ENCODE measurements around the gene HPX.
A peak's percentile ranks its signal among the peaks of the same experiment; 100 is the strongest.

HPX gene

DNA sequence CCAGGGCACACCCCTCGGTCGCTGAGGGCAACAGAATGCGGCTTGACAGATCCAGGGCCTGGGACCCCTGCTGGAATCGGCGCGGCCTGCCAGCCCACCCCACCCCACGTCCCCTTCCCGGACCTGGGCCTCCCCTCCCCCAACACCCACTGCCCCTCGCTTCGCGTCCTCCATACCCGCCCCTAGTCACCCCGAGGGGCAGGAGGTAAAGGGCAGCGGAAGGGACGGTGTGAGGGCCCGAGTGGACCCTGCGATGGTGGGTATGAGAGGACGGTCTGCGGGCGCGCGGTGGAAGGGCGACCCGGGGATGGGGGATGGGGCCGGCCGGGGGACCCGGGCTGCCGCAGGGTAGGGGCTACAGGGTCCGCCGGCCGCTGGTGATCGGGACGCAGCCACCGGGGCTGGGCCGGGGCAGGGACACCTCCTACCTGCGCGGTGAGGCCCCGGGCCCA is 22.2 kb downstream of the HPX start:
- no peak for DNase-seq (ENCODE audit: extremely low read depth in 1 of 2, low read depth in 1 of 2)

DNA sequence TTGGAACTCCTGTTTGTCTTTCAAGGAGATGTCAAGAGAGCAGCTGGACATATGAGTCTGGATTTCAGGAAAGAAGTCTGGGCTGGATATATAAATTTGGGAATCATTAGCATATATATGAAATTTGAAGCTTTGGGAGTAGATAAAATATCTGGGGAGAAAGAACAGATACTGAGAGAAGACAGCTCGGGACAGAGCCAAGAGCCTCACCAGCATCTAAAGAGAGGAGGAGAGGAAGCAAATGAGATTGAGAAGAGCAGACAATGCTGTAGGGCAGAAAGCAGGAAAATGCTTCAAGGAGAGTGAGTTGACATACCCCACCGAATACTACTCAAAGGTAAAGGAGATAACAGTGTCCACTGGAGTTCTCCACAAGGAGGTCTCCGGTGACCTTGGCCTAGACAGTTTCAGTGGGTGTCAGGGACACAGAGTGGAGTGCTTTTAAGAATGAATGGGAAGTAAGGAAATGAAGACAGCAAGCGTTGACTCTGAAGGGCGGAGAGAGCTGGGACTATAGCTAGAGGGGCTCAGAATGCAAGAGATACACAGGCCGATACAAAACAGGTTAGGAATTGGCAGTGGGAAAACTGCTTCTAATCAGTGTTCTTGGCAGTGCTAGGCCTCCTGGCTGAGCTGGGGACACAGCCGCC is 22.8 kb downstream of the HPX start:
- no peak for DNase-seq (ENCODE audit: extremely low read depth in 1 of 2, low read depth in 1 of 2)

GRCh38 chr11:6415797-6416196 is 25.0 kb downstream of the HPX start:
- no peak for DNase-seq (ENCODE audit: extremely low read depth in 1 of 2, low read depth in 1 of 2)

- DNase-seq (ENCODE audit: extremely low read depth in 1 of 2, low read depth in 1 of 2) = no peak
These were observed 25.9 kb downstream of the HPX start for GRCh38 chr11:6414874-6415328.

DNA sequence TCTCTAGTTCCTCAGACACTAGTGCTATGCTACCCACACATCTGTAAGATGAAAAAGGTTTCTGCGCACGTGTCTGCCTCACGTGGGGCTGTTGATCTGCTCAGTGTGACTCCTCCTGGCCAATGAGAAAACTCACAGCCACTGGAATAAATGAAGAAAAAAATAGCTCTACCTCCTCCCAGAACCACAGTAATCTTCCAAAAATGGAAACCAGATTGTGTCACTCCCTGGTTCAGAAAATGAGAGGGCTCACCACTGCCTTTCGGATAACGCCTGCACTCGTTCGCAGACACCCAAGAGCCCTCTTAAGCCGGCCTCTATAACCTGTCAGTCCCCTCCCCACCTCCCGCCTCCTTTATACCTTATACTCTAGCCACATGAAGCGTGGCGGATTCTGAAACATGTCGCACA is 27.0 kb downstream of the HPX start:
- no peak for DNase-seq (ENCODE audit: extremely low read depth in 1 of 2, low read depth in 1 of 2)

GRCh38 chr11:6411594-6412031 is 29.2 kb downstream of the HPX start:
- DNase-seq (ENCODE audit: extremely low read depth in 1 of 2, low read depth in 1 of 2) = no peak

DNA sequence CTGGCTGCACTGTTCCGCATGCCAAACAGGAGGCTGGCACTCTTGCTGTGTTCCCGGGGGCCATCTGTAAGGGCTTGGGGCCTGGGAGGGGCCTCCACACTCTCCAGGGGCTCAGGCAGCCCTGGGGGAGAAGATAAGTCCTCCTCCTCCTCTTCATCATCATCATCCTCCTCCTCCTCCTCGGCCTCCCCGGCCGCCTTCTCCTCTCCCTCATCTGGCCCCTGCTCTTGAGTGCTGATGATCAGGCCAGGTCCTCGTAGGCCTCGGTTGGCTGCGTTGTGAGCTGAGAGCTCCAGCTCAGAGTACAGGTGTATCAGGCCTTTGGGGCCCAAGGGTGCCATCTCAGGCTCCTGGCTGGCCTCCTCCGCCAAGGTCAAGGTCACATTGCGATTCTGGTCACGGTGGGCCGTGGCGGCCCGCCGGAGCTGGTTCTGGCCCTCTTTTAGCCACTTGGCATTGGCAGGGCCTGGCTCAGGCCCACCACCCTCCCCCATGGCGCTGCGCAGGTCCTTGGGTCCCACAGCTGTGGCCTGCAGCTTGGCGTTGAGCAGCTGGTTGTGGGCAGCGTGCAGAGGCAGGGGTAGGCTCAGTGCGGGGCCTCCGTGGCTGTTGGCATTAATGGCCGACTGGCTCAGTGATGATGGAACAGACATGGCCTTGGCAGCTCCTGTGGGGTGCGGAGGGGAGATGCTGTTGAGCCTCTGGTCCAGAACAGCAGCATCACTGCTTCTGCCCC is 29.9 kb downstream of the HPX start:
- no peak for DNase-seq (ENCODE audit: extremely low read depth in 1 of 2, low read depth in 1 of 2)

DNA sequence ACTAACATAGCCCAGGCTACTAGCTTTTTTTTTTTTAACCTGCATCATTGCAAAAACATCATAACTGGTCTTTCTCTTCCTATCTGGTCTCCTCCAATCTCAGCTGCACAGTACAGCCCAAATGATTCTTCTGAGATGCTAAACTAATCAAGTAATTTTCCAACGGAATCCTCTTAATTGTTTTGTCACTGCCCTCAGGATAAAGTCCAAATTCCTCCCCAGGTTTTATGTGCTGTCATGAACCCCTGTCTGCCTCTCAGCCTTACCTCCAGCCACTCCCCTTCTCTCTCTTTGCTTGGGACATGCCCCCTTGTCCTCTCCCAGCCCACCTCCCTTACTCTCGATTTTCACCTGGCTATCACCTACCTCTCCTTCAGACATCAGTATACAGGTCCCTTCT is 34.4 kb downstream of the HPX start:
- no peak for DNase-seq (ENCODE audit: extremely low read depth in 1 of 2, low read depth in 1 of 2)

- DNase-seq (ENCODE audit: extremely low read depth in 1 of 2, low read depth in 1 of 2) = no peak
These were observed 34.9 kb downstream of the HPX start for GRCh38 chr11:6405846-6406245.

DNA sequence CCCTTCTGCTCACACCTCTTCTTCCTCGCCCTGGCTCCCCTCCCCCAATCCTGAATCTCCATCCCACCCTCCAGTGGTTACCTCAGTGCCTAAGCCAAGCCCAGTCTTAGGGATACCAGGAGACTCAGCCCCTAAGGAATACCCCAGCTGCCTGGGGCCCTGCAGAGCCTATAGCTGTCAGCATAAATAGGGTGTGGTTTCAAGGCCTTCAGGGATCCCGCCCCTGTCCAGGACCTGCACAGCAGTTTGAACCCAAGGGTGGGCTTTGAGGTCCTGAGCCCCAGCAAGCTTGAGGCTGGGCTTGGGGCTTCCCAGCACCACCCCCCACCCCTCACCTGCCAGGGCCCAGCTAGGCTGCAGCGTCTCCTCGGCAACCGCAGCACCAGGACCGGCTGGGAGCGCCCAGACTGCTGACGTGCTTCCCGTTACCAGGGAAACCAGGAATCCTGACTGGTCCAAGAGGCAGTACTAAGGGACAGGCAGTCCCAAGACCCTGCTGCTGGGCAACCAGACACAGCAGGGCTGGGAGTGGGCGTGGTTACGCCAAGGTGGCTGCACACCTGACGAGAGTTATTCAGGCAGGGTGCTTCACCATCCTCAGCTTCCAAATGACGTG is 35.6 kb downstream of the HPX start:
- DNase-seq (ENCODE audit: extremely low read depth in 1 of 2, low read depth in 1 of 2) = no peak

GRCh38 chr11:6404342-6405051 is 36.3 kb downstream of the HPX start:
- no peak for DNase-seq (ENCODE audit: extremely low read depth in 1 of 2, low read depth in 1 of 2)

DNA sequence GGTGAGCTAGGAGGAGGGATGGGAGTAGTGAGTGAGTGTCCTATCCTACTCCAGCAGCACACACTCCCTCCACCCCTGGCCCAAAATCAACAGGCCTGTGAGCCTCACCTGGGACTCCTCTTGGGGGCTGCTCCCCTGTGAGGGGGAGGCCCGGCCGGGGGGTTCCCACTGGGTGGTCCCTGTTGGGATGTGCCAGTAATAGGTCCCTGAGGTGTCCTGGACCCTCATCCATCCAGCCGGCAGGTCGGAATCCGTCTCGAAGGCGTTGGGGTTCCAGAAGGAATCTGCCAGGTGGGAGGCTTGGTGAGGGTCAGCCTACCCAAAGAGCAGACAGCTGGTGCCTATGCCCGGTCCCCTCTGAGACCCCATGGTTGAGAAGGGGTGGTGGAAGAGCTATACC is 37.2 kb downstream of the HPX start:
- DNase-seq (ENCODE audit: extremely low read depth in 1 of 2, low read depth in 1 of 2) = no peak

DNA sequence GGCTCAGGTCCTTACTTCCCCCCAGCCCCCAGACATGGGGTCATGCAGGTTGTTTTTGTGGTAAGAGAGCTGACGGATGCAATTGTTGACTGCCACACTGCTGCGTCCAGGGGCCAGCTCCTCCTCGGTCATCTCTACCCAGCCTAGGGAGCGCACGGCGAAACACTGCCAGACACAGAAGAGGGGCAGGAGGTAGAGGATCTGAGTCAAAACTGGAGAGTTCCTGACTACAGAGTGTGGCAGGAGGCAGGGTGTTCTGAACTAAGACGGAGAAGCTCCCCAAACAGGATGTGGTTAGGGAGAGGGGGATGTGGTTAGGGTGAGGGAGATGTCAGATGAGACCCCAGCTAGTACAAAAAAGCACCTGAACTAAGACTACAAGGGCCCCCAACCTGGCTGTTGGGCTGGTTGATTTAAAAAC is 38.2 kb downstream of the HPX start:
- DNase-seq (ENCODE audit: extremely low read depth in 1 of 2, low read depth in 1 of 2) = peak; percentile 39 to 50

DNA sequence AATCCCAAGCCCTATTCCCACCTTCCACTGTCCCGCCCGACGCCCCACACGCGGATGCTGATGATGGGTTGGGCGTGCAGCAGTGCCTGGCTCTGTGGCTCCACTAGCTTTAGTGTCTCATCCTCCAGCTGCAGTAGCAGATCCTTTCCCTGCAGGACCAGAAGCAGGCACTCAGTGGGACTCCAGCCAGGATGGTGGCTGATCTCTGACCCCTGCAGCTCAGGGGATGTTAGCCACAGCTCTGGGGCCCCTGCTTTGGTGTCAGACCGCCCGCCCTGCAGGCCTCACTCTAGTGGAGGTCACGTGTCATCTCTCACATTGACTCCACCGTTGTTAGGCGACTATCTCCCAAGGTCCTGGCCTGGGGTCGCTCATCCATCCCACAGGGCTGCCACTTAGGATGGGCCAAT is 38.7 kb downstream of the HPX start:
- no peak for DNase-seq (ENCODE audit: extremely low read depth in 1 of 2, low read depth in 1 of 2)

- no peak for DNase-seq (ENCODE audit: extremely low read depth in 1 of 2, low read depth in 1 of 2)
These were observed 39.3 kb downstream of the HPX start for GRCh38 chr11:6401464-6401863.

DNA sequence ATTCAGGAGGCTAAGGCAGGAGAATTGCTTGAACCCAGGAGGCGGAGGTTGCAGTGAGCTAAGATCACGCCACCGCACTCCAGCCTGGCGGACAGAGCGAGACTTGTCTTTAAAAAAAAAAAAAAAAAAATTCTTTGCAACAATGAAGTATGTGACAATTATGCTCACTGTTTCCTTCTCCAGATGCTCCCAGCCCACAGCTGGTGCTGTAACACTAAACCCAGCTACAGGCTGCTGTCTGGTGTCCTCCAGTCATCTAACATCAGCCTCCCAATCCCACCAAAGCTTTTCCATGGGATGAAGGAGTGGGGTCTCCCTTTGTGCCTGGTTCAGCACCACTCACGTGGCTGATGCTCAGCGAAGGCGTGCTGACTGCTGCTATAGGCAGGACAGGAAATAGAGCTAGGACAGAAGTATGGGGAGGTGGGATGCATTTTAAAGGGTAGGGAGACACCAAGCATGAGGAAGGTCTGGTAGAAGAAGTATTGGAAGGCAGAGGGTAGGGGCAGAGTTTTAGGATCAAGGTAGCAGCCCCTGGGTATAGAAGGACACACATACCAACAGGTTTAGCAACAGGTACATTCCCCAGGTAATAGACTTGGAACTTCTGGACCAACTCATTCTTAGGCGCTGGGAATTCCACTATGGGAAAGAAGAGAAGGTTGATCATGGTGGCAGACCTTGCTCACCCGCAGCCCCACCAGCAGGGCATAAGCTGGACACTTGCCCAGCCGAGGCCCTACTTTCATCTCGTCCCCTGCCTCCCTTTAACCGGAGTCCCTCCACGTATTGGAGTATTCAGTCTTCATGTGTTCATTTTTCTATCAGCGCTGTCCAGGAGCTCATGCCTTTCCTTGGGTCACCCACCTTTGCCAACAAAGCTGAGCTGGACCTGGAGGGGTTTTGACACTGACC is 40.1 kb downstream of the HPX start:
- DNase-seq (ENCODE audit: extremely low read depth in 1 of 2, low read depth in 1 of 2) = no peak

- no peak for DNase-seq (ENCODE audit: extremely low read depth in 1 of 2, low read depth in 1 of 2)
These were observed 43.2 kb downstream of the HPX start for GRCh38 chr11:6397636-6398035.

- no peak for DNase-seq (ENCODE audit: extremely low read depth in 1 of 2, low read depth in 1 of 2)
These were observed 43.6 kb downstream of the HPX start for GRCh38 chr11:6397156-6397555.

GRCh38 chr11:6395470-6396060 is 45.2 kb downstream of the HPX start:
- no peak for DNase-seq (ENCODE audit: extremely low read depth in 1 of 2, low read depth in 1 of 2)
